GM12801 (cell line): ENCODE measurements around the gene CACNA2D2.

Experiments used
- TF ChIP-seq, protein P1 (sequence below): IDR thresholded peaks from one replicate; pipeline ENCODE4 v1.5.1; 2011; ENCODE audit warnings: control low read depth; ENCODE audit not compliant: insufficient read length; ENCODE audit errors: extremely low read depth

CACNA2D2 gene

GRCh38 chr3:50542177-50543034, 39.0 kb upstream of the CACNA2D2 start:
- TF ChIP-seq, protein P1, sequence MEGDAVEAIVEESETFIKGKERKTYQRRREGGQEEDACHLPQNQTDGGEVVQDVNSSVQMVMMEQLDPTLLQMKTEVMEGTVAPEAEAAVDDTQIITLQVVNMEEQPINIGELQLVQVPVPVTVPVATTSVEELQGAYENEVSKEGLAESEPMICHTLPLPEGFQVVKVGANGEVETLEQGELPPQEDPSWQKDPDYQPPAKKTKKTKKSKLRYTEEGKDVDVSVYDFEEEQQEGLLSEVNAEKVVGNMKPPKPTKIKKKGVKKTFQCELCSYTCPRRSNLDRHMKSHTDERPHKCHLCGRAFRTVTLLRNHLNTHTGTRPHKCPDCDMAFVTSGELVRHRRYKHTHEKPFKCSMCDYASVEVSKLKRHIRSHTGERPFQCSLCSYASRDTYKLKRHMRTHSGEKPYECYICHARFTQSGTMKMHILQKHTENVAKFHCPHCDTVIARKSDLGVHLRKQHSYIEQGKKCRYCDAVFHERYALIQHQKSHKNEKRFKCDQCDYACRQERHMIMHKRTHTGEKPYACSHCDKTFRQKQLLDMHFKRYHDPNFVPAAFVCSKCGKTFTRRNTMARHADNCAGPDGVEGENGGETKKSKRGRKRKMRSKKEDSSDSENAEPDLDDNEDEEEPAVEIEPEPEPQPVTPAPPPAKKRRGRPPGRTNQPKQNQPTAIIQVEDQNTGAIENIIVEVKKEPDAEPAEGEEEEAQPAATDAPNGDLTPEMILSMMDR = peak; percentile 77

DNA sequence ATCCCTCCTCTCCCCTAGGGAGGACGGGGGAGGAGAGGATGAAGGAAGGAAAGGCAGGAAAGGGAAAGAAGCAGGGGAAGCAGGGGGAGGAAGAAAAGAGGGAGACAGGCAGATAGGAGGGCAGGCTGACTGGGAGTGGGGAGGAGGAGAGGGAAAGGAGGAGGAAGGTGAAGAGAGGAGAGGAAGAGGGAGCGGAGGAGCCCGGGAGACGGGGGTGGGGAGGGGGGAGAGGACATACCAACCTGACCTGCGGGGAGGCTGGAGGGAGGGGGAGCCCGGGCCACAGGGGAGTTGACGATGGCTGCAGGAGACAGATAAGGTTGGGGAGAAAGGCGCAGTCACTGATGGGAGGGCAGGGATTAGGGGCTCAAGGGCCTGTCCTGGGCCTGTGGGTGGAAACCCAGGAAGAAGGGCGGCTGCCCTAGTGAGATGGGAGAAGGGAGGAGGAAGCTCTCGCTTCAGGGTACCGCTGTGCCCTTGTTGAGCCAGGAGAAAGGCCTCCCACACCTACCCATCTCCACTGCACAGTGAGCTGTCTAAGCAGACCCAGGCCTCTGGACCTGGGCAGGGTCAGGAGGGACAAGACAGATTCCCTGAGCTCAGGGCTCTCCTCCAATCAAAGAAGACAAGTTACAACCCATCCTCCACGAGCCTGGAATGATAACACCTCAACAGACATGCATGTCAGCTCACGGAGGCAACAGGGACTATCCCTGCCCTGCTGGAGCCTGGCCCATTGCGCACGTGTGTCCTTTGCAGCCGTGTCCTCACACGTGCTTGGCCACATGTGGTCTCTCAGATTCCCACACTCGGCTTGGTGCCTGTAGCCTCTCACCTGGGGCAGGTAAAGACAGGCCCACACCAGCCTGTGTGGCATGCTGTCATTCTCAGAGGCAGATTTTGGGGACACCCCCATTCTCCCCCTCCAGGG, 36.2 kb upstream of the CACNA2D2 start:
- TF ChIP-seq, protein P1 = no peak

- TF ChIP-seq, protein P1 = no peak
These were observed 34.1 kb upstream of the CACNA2D2 start for GRCh38 chr3:50537421-50538129.

GRCh38 chr3:50536471-50537180, 33.2 kb upstream of the CACNA2D2 start:
- TF ChIP-seq, protein P1 = no peak

DNA sequence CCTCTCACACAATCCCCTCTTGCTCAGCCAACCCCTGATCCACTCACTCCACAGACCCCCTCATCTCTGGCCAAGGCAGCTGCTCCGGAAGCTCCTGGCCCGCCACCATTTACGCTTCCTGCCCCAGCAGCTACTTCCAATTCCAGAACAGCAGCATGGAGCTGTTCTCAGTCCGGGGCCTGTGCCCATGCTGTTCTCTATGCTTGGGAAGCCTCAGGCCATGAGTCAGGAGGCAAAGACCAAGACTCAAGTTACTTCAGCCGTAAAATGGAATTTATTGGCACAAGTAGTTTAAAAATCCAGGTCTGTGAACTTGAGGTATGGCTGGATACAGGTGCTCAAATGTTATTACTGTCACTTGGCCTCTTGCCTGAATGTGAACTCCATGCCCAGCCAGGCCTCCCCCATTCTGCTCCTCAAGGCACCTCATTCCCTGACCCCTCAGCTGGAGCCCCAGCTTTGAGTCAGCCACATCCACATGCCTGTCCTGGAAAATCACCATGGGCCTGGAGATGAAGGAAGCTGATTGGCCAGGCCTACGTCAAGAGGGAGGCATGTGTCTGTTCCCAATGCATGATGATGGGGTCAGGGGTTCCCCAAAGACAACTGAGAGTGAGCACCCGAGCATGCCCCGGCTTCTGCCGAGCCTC, 31.4 kb upstream of the CACNA2D2 start:
- TF ChIP-seq, protein P1 = no peak

DNA sequence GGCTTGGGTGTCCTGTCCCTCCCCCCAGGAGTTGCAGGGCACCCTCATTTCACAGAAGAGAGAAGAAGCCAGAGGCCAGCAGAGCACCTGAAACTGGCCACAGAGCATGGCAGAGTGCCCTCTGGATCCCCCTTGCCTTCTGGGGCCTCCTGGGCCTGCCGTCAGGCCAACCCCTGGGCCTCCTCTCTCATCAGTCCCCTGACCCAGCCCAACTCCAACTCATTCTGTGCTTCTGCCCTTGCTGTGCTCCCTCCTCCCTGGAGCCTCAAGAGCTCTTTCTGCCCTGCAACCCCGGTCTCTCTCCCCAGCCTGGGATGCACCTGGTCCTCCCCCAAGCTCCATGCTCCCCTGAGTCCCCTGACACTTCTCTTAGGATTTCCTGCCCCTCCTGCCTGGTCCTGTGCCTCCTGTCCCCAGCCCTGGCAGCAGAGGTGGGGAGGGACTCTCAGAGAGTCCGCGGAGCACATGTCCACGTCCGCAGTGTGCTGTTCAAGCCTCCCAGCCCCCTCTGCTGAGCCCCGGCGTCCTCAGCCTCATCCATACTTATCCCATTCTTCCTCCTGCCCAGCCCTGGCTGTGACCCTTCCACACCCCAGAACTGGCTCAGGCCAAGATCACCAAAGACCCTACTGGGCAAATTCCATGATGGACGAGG, 30.5 kb upstream of the CACNA2D2 start:
- TF ChIP-seq, protein P1 = no peak
